Activated T-cell treated with anti-CD3 and anti-CD28 coated beads, Interleukin-2, amount 50 U/mL, for 4 hours (primary cell): ENCODE data around the gene NAV2. TPM values are rescaled to one million over a fixed set of nuclear protein-coding genes. Genes with fewer than 3 reads are reported as not detected.

ENCODE experiments used
- ATAC-seq, 2 donors: fragments of 200-7000 bp; cut with Tn5 transposase; one replicate each; pipeline ENCODE4 v1.10.0; 2021
- DNase-seq: peaks from one replicate; pipeline ENCODE4 v3.0.0-alpha.2; 2020
- H3K27me3 Mint-ChIP-seq: one replicate; pipeline ENCODE4 v1.8.0; 2021; ENCODE audit warnings: low read depth, mixed read lengths
- H3K36me3 Mint-ChIP-seq: one replicate; pipeline ENCODE4 v1.8.0; 2022; ENCODE audit warnings: mixed read lengths; ENCODE audit not compliant: insufficient read depth
- H3K4me1 Mint-ChIP-seq: one replicate; pipeline ENCODE4 v1.8.0; 2021; ENCODE audit warnings: low read depth, mixed read lengths
- H3K4me3 Mint-ChIP-seq: one replicate; pipeline ENCODE4 v1.8.0; 2021; ENCODE audit warnings: mild to moderate bottlenecking, moderate library complexity, mixed read lengths
- H3K9me3 Mint-ChIP-seq: one replicate; pipeline ENCODE4 v1.8.0; 2021; ENCODE audit warnings: mixed read lengths
- total RNA-seq, 3 donors: library from RNA; stranded (reverse); gene quantifications; one replicate each; pipeline ENCODE4 v1.2.1, GENCODE V29; 2021

NAV2 gene
- total RNA-seq, 3 donors from 2014 or later, result 0.08 to 0.60 (median 0.35) TPM

- H3K4me3 Mint-ChIP-seq, result no peak overlapping the region
- DNase-seq, result no peak
- H3K4me1 Mint-ChIP-seq, result peaks cover 7% of the 10 kb centered on the region
- ATAC-seq, result no peak
- H3K9me3 Mint-ChIP-seq, result no peaks in the 10 kb centered on the region
- peaks cover 2% of the 10 kb centered on the region for H3K36me3 Mint-ChIP-seq
- no peaks in the 10 kb centered on the region for H3K27me3 Mint-ChIP-seq
These were observed 259.5 kb downstream of the NAV2 start for GRCh38 chr11:19972091-19972490.

GRCh38 chr11:19972651-19973050 lies 260.0 kb downstream of the NAV2 start:
- H3K4me1 Mint-ChIP-seq, result peaks cover 7% of the 10 kb centered on the region
- H3K27me3 Mint-ChIP-seq, result no peaks in the 10 kb centered on the region
- DNase-seq (no peak), ATAC-seq (no peak)
- peaks cover 2% of the 10 kb centered on the region for H3K36me3 Mint-ChIP-seq
- H3K9me3 Mint-ChIP-seq, result no peaks in the 10 kb centered on the region
- no peak overlapping the region for H3K4me3 Mint-ChIP-seq

GRCh38 chr11:19973136-19973635 lies 260.5 kb downstream of the NAV2 start:
- H3K9me3 Mint-ChIP-seq, result no peaks in the 10 kb centered on the region
- no peak for ATAC-seq

GRCh38 chr11:19974886-19975285 lies 262.2 kb downstream of the NAV2 start:
- DNase-seq (no peak), ATAC-seq (no peak)
- H3K4me1 Mint-ChIP-seq, result peaks cover 10% of the 10 kb centered on the region
- no peaks in the 10 kb centered on the region for H3K9me3 Mint-ChIP-seq
- H3K27me3 Mint-ChIP-seq, result no peaks in the 10 kb centered on the region
- H3K4me3 Mint-ChIP-seq, result no peak overlapping the region
- peaks cover 2% of the 10 kb centered on the region for H3K36me3 Mint-ChIP-seq

More at GRCh38 chr11:19973136-19973635, 260.5 kb downstream of the NAV2 start:
- Mint-ChIP-seq H3K4me3 (no peak overlapping the region), H3K36me3 (peaks cover 2% of the 10 kb centered on the region), H3K27me3 (no peaks in the 10 kb centered on the region), H3K4me1 (peaks cover 7% of the 10 kb centered on the region)
- DNase-seq, result no peak

- no peak for DNase-seq
- no peak for ATAC-seq
- H3K9me3 Mint-ChIP-seq, result no peaks in the 10 kb centered on the region
These were observed 262.9 kb downstream of the NAV2 start for GRCh38 chr11:19975414-19975990.

GRCh38 chr11:19976281-19976941 lies 263.8 kb downstream of the NAV2 start:
- Mint-ChIP-seq H3K27me3 (no peaks in the 10 kb centered on the region), H3K4me1 (peaks cover 3% of the 10 kb centered on the region), H3K9me3 (no peaks in the 10 kb centered on the region), H3K36me3 (peaks cover 2% of the 10 kb centered on the region), H3K4me3 (no peak overlapping the region)
- DNase-seq, result no peak
- no peak for ATAC-seq

More at GRCh38 chr11:19975414-19975990, 262.9 kb downstream of the NAV2 start:
- Mint-ChIP-seq H3K4me3 (no peak overlapping the region), H3K4me1 (peaks cover 10% of the 10 kb centered on the region), H3K27me3 (no peaks in the 10 kb centered on the region), H3K36me3 (peaks cover 2% of the 10 kb centered on the region)

GRCh38 chr11:19977941-19978340 lies 265.3 kb downstream of the NAV2 start:
- Mint-ChIP-seq H3K9me3 (no peaks in the 10 kb centered on the region), H3K27me3 (no peaks in the 10 kb centered on the region), H3K4me3 (no peak overlapping the region), H3K4me1 (peaks cover 3% of the 10 kb centered on the region), H3K36me3 (no peaks in the 10 kb centered on the region)
- ATAC-seq (no peak), DNase-seq (no peak)

GRCh38 chr11:19978668-19979518 lies 266.3 kb downstream of the NAV2 start:
- ATAC-seq, result no peak
- Mint-ChIP-seq H3K4me1 (peaks cover 3% of the 10 kb centered on the region), H3K27me3 (no peaks in the 10 kb centered on the region), H3K9me3 (no peaks in the 10 kb centered on the region), H3K4me3 (no peak overlapping the region), H3K36me3 (no peaks in the 10 kb centered on the region)
- DNase-seq, result no peak

GRCh38 chr11:19979519-19979845 lies 266.8 kb downstream of the NAV2 start:
- no peak overlapping the region for H3K4me3 Mint-ChIP-seq
- H3K27me3 Mint-ChIP-seq, result no peaks in the 10 kb centered on the region
- DNase-seq (no peak), ATAC-seq (no peak)
- no peaks in the 10 kb centered on the region for H3K9me3 Mint-ChIP-seq
- no peaks in the 10 kb centered on the region for H3K36me3 Mint-ChIP-seq
- peaks cover 3% of the 10 kb centered on the region for H3K4me1 Mint-ChIP-seq

GRCh38 chr11:19980388-19980787 lies 267.8 kb downstream of the NAV2 start:
- no peak for DNase-seq
- no peak for ATAC-seq
- H3K9me3 Mint-ChIP-seq, result no peaks in the 10 kb centered on the region
- no peak overlapping the region for H3K4me3 Mint-ChIP-seq
- H3K36me3 Mint-ChIP-seq, result no peaks in the 10 kb centered on the region
- H3K27me3 Mint-ChIP-seq, result no peaks in the 10 kb centered on the region
- H3K4me1 Mint-ChIP-seq, result peaks cover 3% of the 10 kb centered on the region

- peaks cover 3% of the 10 kb centered on the region for H3K4me1 Mint-ChIP-seq
- no peaks in the 10 kb centered on the region for H3K36me3 Mint-ChIP-seq
- no peaks in the 10 kb centered on the region for H3K9me3 Mint-ChIP-seq
- ATAC-seq, result no peak
- DNase-seq, result no peak
- no peaks in the 10 kb centered on the region for H3K27me3 Mint-ChIP-seq
- no peak overlapping the region for H3K4me3 Mint-ChIP-seq
These were observed 268.5 kb downstream of the NAV2 start for GRCh38 chr11:19980957-19981669.

GRCh38 chr11:19982774-19983495 lies 270.3 kb downstream of the NAV2 start:
- Mint-ChIP-seq H3K4me1 (peaks cover 3% of the 10 kb centered on the region), H3K9me3 (no peaks in the 10 kb centered on the region), H3K27me3 (no peaks in the 10 kb centered on the region), H3K36me3 (no peaks in the 10 kb centered on the region), H3K4me3 (no peak overlapping the region)
- DNase-seq, result no peak
- no peak for ATAC-seq

GRCh38 chr11:19984048-19984742 lies 271.6 kb downstream of the NAV2 start:
- no peaks in the 10 kb centered on the region for H3K36me3 Mint-ChIP-seq
- ATAC-seq (no peak), DNase-seq (no peak)
- peaks cover 2% of the 10 kb centered on the region for H3K4me1 Mint-ChIP-seq
- no peaks in the 10 kb centered on the region for H3K9me3 Mint-ChIP-seq
- no peak overlapping the region for H3K4me3 Mint-ChIP-seq
- H3K27me3 Mint-ChIP-seq, result no peaks in the 10 kb centered on the region
